H1 (cell line): ENCODE data around the gene NOP9. TPM values are rescaled to one million over a fixed set of nuclear protein-coding genes. Genes with fewer than 3 reads are reported as not detected.

ENCODE experiments used
- CTCF ChIA-PET: fragments of 300-600 bp; sonication (Branson Sonifier 250); formaldehyde crosslinking; loops from one replicate; lab custom pipeline; 2021; ENCODE audit not compliant: partially characterized antibody; lab: Charles Lee
- POLR2A ChIA-PET: fragments of 300-600 bp; sonication (Branson Sonifier 250); formaldehyde crosslinking; loops from one replicate; lab custom pipeline; 2021; ENCODE audit warnings: inconsistent platforms; ENCODE audit not compliant: partially characterized antibody; lab: Charles Lee
- DNase-seq, 2 experiments: peaks; one replicate each; pipeline versions ENCODE4 v3.0.0 to v3.0.0-alpha.2; 2010 to 2022; ENCODE audit warnings: low spot score in 2 of 2, low read depth in 1 of 2, mixed read lengths in 1 of 2
- FAIRE-seq: peaks from 2 replicates; lab custom pipeline; 2011; peaks lifted over from hg19 to GRCh38; lab: Jason Lieb, UNC
- H2AFZ ChIP-seq: 2 replicates; pipeline ENCODE4 v1.8.1; 2012; ENCODE audit warnings: low read length, inconsistent platforms
- H2AK5ac ChIP-seq: 2 replicates; pipeline ENCODE4 v1.6.1; 2013; ENCODE audit warnings: low read depth, low read length
- H2BK120ac ChIP-seq: replicated peaks from 2 replicates; pipeline ENCODE3; 2013; ENCODE audit warnings: low read depth, low read length, inconsistent platforms
- H2BK12ac ChIP-seq: 2 replicates; pipeline ENCODE4 v1.6.1; 2013; ENCODE audit warnings: low read depth, low read length
- H2BK15ac ChIP-seq: 2 replicates; pipeline ENCODE4 v1.6.1; 2013; ENCODE audit warnings: low read length
- H2BK20ac ChIP-seq: 2 replicates; pipeline ENCODE4 v1.6.1; 2013; ENCODE audit warnings: low read length
- H2BK5ac ChIP-seq: 2 replicates; pipeline ENCODE4 v1.6.1; 2013; ENCODE audit warnings: low read depth, low read length
- H3K14ac ChIP-seq: 2 replicates; pipeline ENCODE4 v1.6.1; 2013; ENCODE audit warnings: inconsistent platforms; ENCODE audit not compliant: insufficient read length
- H3K18ac ChIP-seq: 2 replicates; pipeline ENCODE4 v1.6.1; 2013; ENCODE audit warnings: low read length; ENCODE audit errors: extremely low read depth
- H3K23ac ChIP-seq: 2 replicates; pipeline ENCODE4 v1.6.1; 2013; ENCODE audit warnings: inconsistent platforms; ENCODE audit not compliant: insufficient read length
- H3K23me2 ChIP-seq: 2 replicates; pipeline ENCODE4 v1.6.1; 2013; ENCODE audit warnings: low read depth, low read length
- H3K27ac ChIP-seq: 2 replicates; pipeline ENCODE4 v1.6.1; 2011; ENCODE audit warnings: low read depth, low read length, inconsistent platforms
- H3K27me3 ChIP-seq, 4 experiments: replicated peaks in 1 of 4; 1 replicate in 1 of 4; 2 replicates in 3 of 4; pipeline versions ENCODE4 v1.6.1 to v1.8.1; 2011 to 2013; ENCODE audit warnings: low read length in 3 of 4, mild to moderate bottlenecking in 3 of 4, inconsistent platforms in 2 of 4, mixed read lengths in 2 of 4, moderate library complexity in 1 of 4; ENCODE audit not compliant: control insufficient read depth in 3 of 4, insufficient read depth in 3 of 4; ENCODE audit errors: extremely low read depth in 1 of 4
- H3K36me3 ChIP-seq, 4 experiments: 2 replicates each; pipeline versions ENCODE4 v1.6.1 to v1.8.1; 2011 to 2013; ENCODE audit warnings: mild to moderate bottlenecking in 4 of 4, low read length in 3 of 4, moderate library complexity in 2 of 4, control low read depth in 1 of 4, inconsistent platforms in 1 of 4; ENCODE audit not compliant: insufficient read depth in 4 of 4, control insufficient read depth in 2 of 4
- H3K4ac ChIP-seq: replicated peaks from 2 replicates; pipeline ENCODE3; 2013; ENCODE audit warnings: low read length, low read depth, mixed read lengths, inconsistent platforms; ENCODE audit not compliant: insufficient read length
- H3K4me1 ChIP-seq, 4 experiments: replicated peaks in 1 of 4; 1 replicate in 1 of 4; 2 replicates in 3 of 4; pipeline versions ENCODE4 v1.6.1 to v1.8.1; 2011 to 2013; ENCODE audit warnings: low read length in 3 of 4, inconsistent platforms in 2 of 4, mixed read lengths in 1 of 4; ENCODE audit not compliant: insufficient read depth in 4 of 4, control insufficient read depth in 3 of 4
- H3K4me2 ChIP-seq, 2 experiments: 2 replicates each; pipeline versions ENCODE4 v1.6.1 to v1.8.1; 2011 to 2013; ENCODE audit warnings: low read depth in 2 of 2, low read length in 2 of 2, control low read depth in 1 of 2, inconsistent platforms in 1 of 2, mild to moderate bottlenecking in 1 of 2; ENCODE audit not compliant: insufficient read depth in 1 of 2
- H3K4me3 ChIP-seq, 4 experiments: fragments of 200-600, 300-600 bp in 1 of 4; sonication (generic), shearing (Covaris generic), sonication (Bioruptor Twin) in 1 of 4; 2 replicates each; pipeline versions ENCODE4 v1.5.1 to v1.8.1; 2011 to 2016; ENCODE audit warnings: low read length in 4 of 4, low read depth in 3 of 4, control low read depth in 2 of 4, inconsistent platforms in 2 of 4, mild to moderate bottlenecking in 2 of 4, mixed read lengths in 1 of 4, moderate library complexity in 1 of 4; ENCODE audit not compliant: insufficient read depth in 2 of 4; ENCODE audit errors: extremely low read depth in 1 of 4
- H3K56ac ChIP-seq: replicated peaks from 2 replicates; pipeline ENCODE3; 2013; ENCODE audit warnings: low read depth, mild to moderate bottlenecking, mixed read lengths, low read length, inconsistent platforms; ENCODE audit not compliant: insufficient read length
- H3K79me1 ChIP-seq: 2 replicates; pipeline ENCODE4 v1.6.1; 2013; ENCODE audit warnings: low read depth, low read length, control low read depth
- H3K79me2 ChIP-seq, 2 experiments: 2 replicates each; pipeline versions ENCODE4 v1.6.1 to v1.8.1; 2012 to 2013; ENCODE audit warnings: low read length in 2 of 2, mild to moderate bottlenecking in 2 of 2, inconsistent platforms in 1 of 2; ENCODE audit not compliant: insufficient read depth in 2 of 2, control insufficient read depth in 1 of 2
- H3K9ac ChIP-seq, 4 experiments: replicated peaks in 1 of 4; 1 replicate in 1 of 4; 2 replicates in 3 of 4; pipeline versions ENCODE4 v1.6.1 to v1.8.1; 2011 to 2013; ENCODE audit warnings: low read depth in 3 of 4, low read length in 3 of 4, control low read depth in 2 of 4, mild to moderate bottlenecking in 2 of 4, moderate library complexity in 2 of 4, inconsistent platforms in 1 of 4; ENCODE audit errors: extremely low read depth in 1 of 4
- H3K9me3 ChIP-seq, 2 experiments: 2 replicates each; pipeline versions ENCODE4 v1.6.1 to v1.8.1; 2012 to 2013; ENCODE audit warnings: mild to moderate bottlenecking in 2 of 2, moderate library complexity in 2 of 2, control low read depth in 1 of 2, inconsistent platforms in 1 of 2, low read depth in 1 of 2, low read length in 1 of 2, mixed read lengths in 1 of 2; ENCODE audit not compliant: insufficient read depth in 2 of 2
- H4K20me1 ChIP-seq, 2 experiments: replicated peaks in 1 of 2; 2 replicates each; pipeline versions ENCODE3 to v1.8.1; 2011 to 2013; ENCODE audit warnings: inconsistent platforms in 2 of 2, low read length in 2 of 2, mild to moderate bottlenecking in 1 of 2; ENCODE audit not compliant: insufficient read depth in 2 of 2, control insufficient read depth in 1 of 2
- H4K5ac ChIP-seq: 2 replicates; pipeline ENCODE4 v1.6.1; 2013; ENCODE audit warnings: low read length, low read depth, mixed read lengths, inconsistent platforms; ENCODE audit not compliant: insufficient read length
- H4K8ac ChIP-seq: 2 replicates; pipeline ENCODE4 v1.8.0; 2013; ENCODE audit warnings: mild to moderate bottlenecking, moderate library complexity, low read length, inconsistent platforms; ENCODE audit not compliant: insufficient read depth; ENCODE audit errors: extremely low read depth
- H4K91ac ChIP-seq: replicated peaks from 2 replicates; pipeline ENCODE3; 2013; ENCODE audit warnings: low read length, mixed read lengths, inconsistent platforms; ENCODE audit not compliant: insufficient read length
- CTCF ChIP-seq, 3 experiments: IDR thresholded peaks; 1 replicate in 2 of 3; 2 replicates in 1 of 3; pipeline versions ENCODE4 v1.5.1 to v1.6.1; 2011; ENCODE audit warnings: low read length in 3 of 3, mild to moderate bottlenecking in 3 of 3, inconsistent platforms in 2 of 3, low read depth in 1 of 3, moderate library complexity in 1 of 3; ENCODE audit not compliant: insufficient read depth in 1 of 3; ENCODE audit errors: control extremely low read depth in 1 of 3
- KDM4A ChIP-seq: IDR thresholded peaks from one replicate; pipeline ENCODE4 v1.7.1; 2012; ENCODE audit warnings: low read depth, mild to moderate bottlenecking, moderate library complexity, low read length, inconsistent platforms; ENCODE audit not compliant: severe bottlenecking
- WGBS, 2 experiments: shearing (Covaris generic) in 1 of 2; methylation state at CpG; one replicate each; pipeline versions ENCODE4 v1.1.6 to v1.1.7; 2013 to 2015; ENCODE audit warnings: low lambda C conversion rate in 2 of 2, mixed read lengths in 2 of 2, inconsistent platforms in 1 of 2, low coverage in 1 of 2, missing lambda C conversion rate in 1 of 2; ENCODE audit not compliant: insufficient replicate concordance in 2 of 2, insufficient coverage in 1 of 2, insufficient read length in 1 of 2; ENCODE audit errors: extremely low coverage in 1 of 2, missing lambda C conversion rate in 1 of 2; 5-methylcytosine and 5-hydroxymethylcytosine counted together
- polyA plus RNA-seq, 7 experiments: library from polyadenylated mRNA; depleted of rRNA in 3 of 7; stranded (reverse) in 5 of 7; unstranded in 2 of 7; fragments of >200 nt in 5 of 7; fragments of 200-250 nt in 2 of 7; gene quantifications; 1 replicate in 5 of 7; 2 replicates in 1 of 7; 4 replicates in 1 of 7; pipeline versions ENCODE4 v1.2.1 to v1.2.3, GENCODE V29; 2011 to 2013; ENCODE audit warnings: missing spikeins in 2 of 7, mixed read lengths in 2 of 7
- total RNA-seq: library from RNA; stranded (reverse); fragmentation: NEBNext Ultra II Directional; extraction: Animal tissue kit (Norgen Biotek cat#: 25700); gene quantifications from 2 replicates; pipeline ENCODE4 v1.2.1, GENCODE V29; 2021

NOP9 gene
- total and polyA plus RNA-seq, 2 of the 8 experiments (the other 6 are each of a cell fraction or from before 2014, with no cell fraction given), result 17.8 to 34.8 TPM

DNA sequence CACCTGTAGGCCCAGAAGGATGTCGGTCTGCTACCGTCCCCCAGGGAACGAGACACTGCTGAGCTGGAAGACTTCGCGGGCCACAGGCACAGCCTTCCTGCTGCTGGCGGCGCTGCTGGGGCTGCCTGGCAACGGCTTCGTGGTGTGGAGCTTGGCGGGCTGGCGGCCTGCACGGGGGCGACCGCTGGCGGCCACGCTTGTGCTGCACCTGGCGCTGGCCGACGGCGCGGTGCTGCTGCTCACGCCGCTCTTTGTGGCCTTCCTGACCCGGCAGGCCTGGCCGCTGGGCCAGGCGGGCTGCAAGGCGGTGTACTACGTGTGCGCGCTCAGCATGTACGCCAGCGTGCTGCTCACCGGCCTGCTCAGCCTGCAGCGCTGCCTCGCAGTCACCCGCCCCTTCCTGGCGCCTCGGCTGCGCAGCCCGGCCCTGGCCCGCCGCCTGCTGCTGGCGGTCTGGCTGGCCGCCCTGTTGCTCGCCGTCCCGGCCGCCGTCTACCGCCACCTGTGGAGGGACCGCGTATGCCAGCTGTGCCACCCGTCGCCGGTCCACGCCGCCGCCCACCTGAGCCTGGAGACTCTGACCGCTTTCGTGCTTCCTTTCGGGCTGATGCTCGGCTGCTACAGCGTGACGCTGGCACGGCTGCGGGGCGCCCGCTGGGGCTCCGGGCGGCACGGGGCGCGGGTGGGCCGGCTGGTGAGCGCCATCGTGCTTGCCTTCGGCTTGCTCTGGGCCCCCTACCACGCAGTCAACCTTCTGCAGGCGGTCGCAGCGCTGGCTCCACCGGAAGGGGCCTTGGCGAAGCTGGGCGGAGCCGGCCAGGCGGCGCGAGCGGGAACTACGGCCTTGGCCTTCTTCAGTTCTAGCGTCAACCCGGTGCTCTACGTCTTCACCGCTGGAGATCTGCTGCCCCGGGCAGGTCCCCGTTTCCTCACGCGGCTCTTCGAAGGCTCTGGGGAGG is 11.3 kb downstream of the NOP9 start, which contains the start of gene LTB4R:
LTB4R (plus strand) TSS at position 857 of the 959 bp plus-strand sequence. CDS start 4,150 bp downstream, outside the sequence.
- H3K56ac ChIP-seq, result no peak within 1 kb of the TSS
- no peak within 1 kb of the TSS for H4K5ac ChIP-seq
- TF ChIP-seq KDM4A (no peak), CTCF (IDR thresholded peaks at IDR 0.05; ENCODE audit: control extremely low read depth in 1 of 3, insufficient read depth in 1 of 3, low read depth in 1 of 3, low read length in 3 of 3) (no peak)
- TF ChIP-seq, all 59 proteins: peak for 0
- H2AFZ ChIP-seq, result no peak within 1 kb of the TSS
- H3K4me3 ChIP-seq, result no peak within 1 kb of the TSS
- H4K20me1 ChIP-seq, result peaks cover 2 to 7% of the 10 kb centered on the region in 2 experiments
- ChIA-PET POLR2A (interaction anchor here (0.6 to 5.1 kb wide), 7 partner anchors 11 to 132 kb away, joined by 3 to 35 read pairs (median 4); partner anchors contain the start of genes DHRS1, NOP9 and TINF2), CTCF (interaction anchor here (0.6 to 15.8 kb wide), 8 partner anchors 8 to 160 kb away, joined by 3 to 173 read pairs (median 8); partner anchors contain the start of genes ADCY4, DHRS1, NOP9 and RABGGTA)
- no peak within 1 kb of the TSS for H3K4me2 ChIP-seq
- H3K4me1 ChIP-seq, result no peaks in the 10 kb centered on the region; a peak in 2 of 7 replicates
- no peak within 1 kb of the TSS for H2BK5ac ChIP-seq
- no peak within 1 kb of the TSS for H3K23ac ChIP-seq
- H2BK12ac ChIP-seq, result no peak within 1 kb of the TSS
- H4K91ac ChIP-seq, result no peak within 1 kb of the TSS
- H2BK20ac ChIP-seq, result no peak within 1 kb of the TSS
- peaks cover 0 to 4% (median 0%) of the 10 kb centered on the region in 4 experiments; a peak in 3 of 7 replicates for H3K27me3 ChIP-seq
- WGBS, 2 experiments, result 95% methylated on average over 70 of the region's 99 CpGs; no CpG with 5 or more reads in 1 of the 2 experiments
- no peak within 1 kb of the TSS for H3K4ac ChIP-seq
- no peak within 1 kb of the TSS for H3K14ac ChIP-seq
- H3K79me1 ChIP-seq, result no peaks in the 10 kb centered on the region
- peaks cover 1% of the 10 kb centered on the region; the same call in 1 of the 2 replicates for H3K23me2 ChIP-seq
- H3K27ac ChIP-seq, result no peak within 1 kb of the TSS
- H2BK120ac ChIP-seq, result no peak within 1 kb of the TSS
- no peaks in the 10 kb centered on the region for H3K79me2 ChIP-seq
- no peak for DNase-seq
- H3K9ac ChIP-seq, result no peak within 1 kb of the TSS
- no peak within 1 kb of the TSS for H4K8ac ChIP-seq
- H3K36me3 ChIP-seq, result peaks cover 7 to 10% (median 8%) of the 10 kb centered on the region in 4 experiments; a peak in 5 of 8 replicates
- H2BK15ac ChIP-seq, result no peak within 1 kb of the TSS
- H2AK5ac ChIP-seq, result no peak within 1 kb of the TSS
- no peak for FAIRE-seq
- H3K18ac ChIP-seq, result no peak within 1 kb of the TSS
- no peaks in the 10 kb centered on the region for H3K9me3 ChIP-seq
